GM19193 (cell line): ENCODE data around the gene FJX1.

Experiments used
- POLR2A ChIP-seq: IDR thresholded peaks from 4 replicates; pipeline ENCODE4 v1.6.1; 2011; ENCODE audit not compliant: insufficient read depth, insufficient read length; ENCODE audit errors: extremely low read depth

The FJX1 gene

GRCh38 chr11:35641171-35641897 is 23.1 kb downstream of the FJX1 start:
- no peak for TF ChIP-seq POLR2A

- no peak for TF ChIP-seq POLR2A
These were observed 23.7 kb downstream of the FJX1 start for GRCh38 chr11:35641964-35642363.

GRCh38 chr11:35647421-35648093 is 29.3 kb downstream of the FJX1 start:
- TF ChIP-seq POLR2A = no peak

- TF ChIP-seq POLR2A = no peak
These were observed 31.7 kb downstream of the FJX1 start for GRCh38 chr11:35650006-35650405.

GRCh38 chr11:35650467-35650866 is 32.2 kb downstream of the FJX1 start:
- no peak for TF ChIP-seq POLR2A

- TF ChIP-seq POLR2A = no peak
These were observed 33.0 kb downstream of the FJX1 start for GRCh38 chr11:35651263-35651662.

- no peak for TF ChIP-seq POLR2A
These were observed 36.5 kb downstream of the FJX1 start for GRCh38 chr11:35654711-35655110.

- no peak for TF ChIP-seq POLR2A
These were observed 37.0 kb downstream of the FJX1 start for GRCh38 chr11:35655254-35655653.

GRCh38 chr11:35655856-35656255 is 37.6 kb downstream of the FJX1 start:
- TF ChIP-seq POLR2A = no peak

- no peak for TF ChIP-seq POLR2A
These were observed 40.0 kb downstream of the FJX1 start for GRCh38 chr11:35658020-35658948.

GRCh38 chr11:35661534-35661933 is 43.3 kb downstream of the FJX1 start:
- no peak for TF ChIP-seq POLR2A

- TF ChIP-seq POLR2A = no peak
These were observed 43.9 kb downstream of the FJX1 start for GRCh38 chr11:35662061-35662648.

- TF ChIP-seq POLR2A = peak; percentile 77
These were observed 44.6 kb downstream of the FJX1 start, which contains the start of gene TRIM44 for GRCh38 chr11:35662649-35663407. TSS of gene TRIM44 (plus strand) at chr11:35662775. CDS start at chr11:35663112, 337 bp downstream.

- no peak for TF ChIP-seq POLR2A
These were observed 45.1 kb downstream of the FJX1 start for GRCh38 chr11:35663408-35663702.
